Activated effector memory CD4-positive, alpha-beta T cell treated with Interleukin-2 at 50 U/mL for 16 hours (primary cell): ENCODE data around the gene JARID2.
"Not testable (repeated sequence)": the region's sequence is repeated elsewhere in the genome, so short reads cannot be mapped to it uniquely, and the experiment has no call there.

ENCODE experiments used
- DNase-seq: peaks from one replicate; pipeline ENCODE4 v3.0.0-alpha.2; 2020

The JARID2 gene

DNA sequence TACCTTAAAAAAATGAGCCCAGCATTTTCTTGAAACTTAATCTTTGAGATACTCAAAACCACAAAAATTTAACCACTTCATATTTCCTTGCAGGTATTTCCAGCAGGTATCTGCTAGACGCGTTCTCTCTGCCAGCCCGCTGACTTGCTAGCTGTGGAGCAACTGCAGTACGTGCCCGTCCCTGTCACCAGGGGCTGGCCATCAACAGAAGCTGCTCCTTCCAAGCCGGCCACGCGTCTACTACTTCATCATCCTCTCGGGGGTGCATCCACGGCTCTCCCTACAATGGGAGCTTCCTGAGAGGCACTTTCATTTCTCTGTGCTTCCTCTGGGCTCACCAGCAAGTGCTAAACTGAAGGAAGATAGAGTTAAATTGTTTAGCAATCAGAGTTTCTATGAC lies 284.5 kb downstream of the JARID2 start:
- DNase-seq = no peak

- no peak for DNase-seq
Observed at GRCh38 chr6:15531973-15532372, 286.1 kb downstream of the JARID2 start.

DNA sequence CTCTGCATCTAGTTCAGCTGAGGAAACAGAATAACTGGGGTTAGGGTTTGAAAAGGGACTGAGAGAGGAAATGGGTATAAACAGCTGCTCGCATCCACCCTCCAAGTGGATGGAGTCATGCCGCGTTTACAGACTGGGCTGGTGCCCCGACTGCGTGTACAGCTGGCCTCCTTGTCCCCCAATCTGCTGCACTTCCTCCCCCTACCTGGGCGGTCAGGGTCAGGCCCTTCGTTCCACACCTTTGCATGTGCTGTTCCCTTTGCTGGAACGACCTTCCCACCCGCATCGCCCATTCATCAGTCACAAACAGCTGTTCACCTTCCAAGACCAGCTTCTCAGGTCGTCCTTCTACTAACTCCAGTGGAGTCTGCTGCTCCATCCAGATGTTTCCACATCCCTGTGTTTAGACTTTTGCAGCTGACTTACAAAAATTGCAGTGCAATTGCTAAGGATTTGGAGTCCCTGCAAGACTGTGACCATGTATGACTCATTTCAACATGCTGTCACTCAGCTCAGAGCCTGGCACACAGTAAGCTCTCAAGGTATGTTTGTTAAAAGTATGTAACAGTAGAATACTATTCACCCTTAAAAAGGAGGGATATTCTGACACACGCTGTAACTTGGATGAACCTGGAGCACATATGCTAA lies 287.6 kb downstream of the JARID2 start:
- no peak for DNase-seq

GRCh38 chr6:15534974-15535373 lies 289.1 kb downstream of the JARID2 start:
- DNase-seq = no peak

- no peak for DNase-seq
Observed at GRCh38 chr6:15535495-15536197, 289.8 kb downstream of the JARID2 start.

DNA sequence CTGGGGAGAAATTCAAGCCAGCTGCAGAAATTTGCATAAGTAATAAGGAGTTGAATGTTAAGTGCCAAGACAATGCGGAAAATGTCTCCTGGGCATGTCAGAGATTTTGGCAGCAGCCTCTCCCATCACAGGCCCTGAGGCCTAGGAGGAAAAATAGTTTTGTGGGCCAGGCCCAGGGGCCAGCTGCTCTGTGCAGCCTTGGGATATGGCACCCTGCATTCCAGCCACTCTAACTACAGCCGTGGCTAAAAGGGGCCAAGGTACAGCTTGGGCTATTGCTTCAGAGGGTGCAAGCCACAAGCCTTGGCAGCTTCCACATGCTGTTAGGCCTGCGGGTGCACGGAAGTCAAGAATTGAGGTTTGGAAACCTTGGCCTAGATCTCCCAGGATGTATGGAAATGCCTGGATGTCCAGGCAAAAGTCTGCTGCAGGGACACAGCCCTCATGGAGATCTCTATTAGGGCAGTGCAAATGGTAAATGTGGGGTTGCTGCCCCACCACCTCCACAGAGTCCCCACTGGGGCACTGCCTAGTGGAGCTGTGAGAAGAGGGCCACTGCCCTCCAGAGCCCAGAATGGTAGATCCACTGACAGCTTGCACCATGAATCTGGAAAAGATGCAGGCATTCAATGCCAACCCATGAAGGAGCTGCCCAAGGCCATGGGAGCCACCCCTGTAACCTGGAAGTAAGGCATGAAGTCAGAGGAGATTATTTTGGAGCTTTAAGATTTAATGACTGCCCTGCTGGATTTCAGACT lies 290.5 kb downstream of the JARID2 start:
- DNase-seq = no peak

- no peak for DNase-seq
Observed at GRCh38 chr6:15538106-15538505, 292.2 kb downstream of the JARID2 start.

DNA sequence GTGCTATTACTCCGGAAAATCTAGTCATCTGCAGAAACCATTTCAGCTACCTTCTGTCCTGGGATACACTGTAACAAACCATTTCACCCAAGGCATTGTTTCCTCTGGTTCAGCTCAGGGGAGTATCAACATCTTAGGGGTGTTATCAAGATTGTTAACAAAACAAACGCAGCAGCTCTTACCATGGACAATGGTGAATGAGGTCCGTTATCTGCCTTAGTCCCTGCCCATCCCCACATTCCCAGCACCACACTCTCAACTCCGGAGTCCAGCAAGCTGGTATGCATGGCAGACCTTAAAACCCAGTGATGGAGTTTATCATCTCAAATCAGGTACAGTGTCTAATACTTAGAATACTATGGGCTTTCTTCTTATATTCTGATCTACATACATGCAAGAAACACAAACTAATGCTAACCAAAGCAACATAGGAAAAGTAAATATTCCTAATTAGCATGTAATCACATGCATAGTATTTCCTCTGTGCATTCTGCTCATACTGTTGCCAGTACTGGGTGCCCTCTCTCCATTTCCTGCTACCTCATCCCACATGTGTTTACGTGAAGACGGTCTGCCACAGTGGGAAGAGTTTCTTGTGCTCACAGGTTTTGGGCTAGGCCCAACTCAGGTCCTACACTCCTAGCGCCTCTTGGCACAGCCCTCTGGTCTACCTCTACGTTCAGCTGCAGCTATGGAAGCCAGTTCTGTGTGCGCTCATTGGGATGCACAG lies 293.1 kb downstream of the JARID2 start:
- DNase-seq = no peak

DNA sequence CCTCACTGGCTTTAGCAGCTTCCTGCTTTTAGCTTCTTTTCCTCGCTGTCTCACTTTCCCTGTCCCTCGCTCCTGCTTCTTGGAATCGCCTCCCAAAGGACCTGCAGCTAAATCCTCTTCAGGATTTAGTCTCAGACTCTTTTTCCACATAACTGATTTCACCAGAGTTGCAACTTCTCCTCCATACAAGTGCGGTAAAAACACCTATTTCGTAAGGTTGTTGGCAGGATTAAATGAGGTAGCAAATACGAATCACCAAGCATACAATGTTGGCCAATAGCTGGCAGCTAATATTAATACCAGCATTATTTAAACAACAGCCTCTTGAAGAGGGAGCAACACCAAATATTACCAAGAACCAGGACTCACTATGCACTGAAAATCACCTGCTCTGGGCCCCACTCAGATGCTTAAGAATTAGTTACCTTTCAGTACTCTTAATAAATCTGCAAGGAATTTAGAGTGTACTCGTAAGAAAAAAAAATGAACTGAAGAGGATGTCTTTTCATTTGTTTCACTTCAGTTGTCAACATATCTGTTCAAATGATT lies 293.9 kb downstream of the JARID2 start:
- DNase-seq = no peak

- DNase-seq = not testable (repeated sequence)
Observed at GRCh38 chr6:15543332-15543917, 297.6 kb downstream of the JARID2 start.

DNA sequence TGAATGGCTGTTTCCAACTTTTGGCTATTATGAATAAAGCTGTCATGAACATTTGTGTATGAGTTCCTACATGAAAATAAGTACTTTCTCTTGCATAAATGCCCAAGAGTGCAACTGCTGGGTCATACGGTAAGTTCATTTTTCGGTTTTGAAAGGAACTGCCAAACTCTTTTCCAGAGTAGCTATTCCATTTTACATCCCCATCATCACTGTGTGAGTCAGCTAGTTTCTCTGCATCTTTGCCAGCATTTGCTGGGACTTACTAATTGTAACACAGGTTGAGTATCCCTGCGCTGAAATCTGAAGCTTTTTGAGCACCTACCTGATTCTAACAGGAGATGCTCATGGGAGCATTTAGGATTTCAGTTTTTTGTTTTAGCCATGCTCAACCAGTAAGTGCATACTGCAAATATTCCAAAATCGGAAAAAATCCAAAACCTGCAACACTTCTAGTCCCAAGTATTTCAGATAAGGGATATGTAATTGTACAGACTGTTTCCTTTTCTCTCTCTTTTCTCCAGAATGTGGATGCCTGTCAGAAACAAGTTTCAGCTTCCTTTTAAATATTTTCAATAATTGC lies 298.5 kb downstream of the JARID2 start:
- DNase-seq = no peak

DNA sequence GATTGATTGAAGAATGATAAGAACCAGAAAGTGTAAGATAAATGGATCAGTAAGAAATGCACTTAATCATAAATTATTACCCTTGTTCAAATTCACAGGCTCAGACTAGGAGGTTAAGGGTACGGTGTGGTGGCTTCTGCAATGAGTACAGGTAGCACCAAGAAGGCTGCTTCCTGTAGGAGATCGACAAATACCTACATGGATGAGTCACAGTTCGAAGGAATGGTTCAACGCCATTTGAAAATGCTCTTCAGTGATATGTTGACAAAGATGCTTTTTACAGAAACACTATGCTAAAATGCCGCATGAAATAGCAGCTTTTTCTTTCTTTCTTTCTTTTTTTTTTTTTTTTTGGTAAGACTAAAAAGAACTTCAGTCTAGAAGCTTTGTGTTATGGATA lies 300.7 kb downstream of the JARID2 start:
- no peak for DNase-seq

DNA sequence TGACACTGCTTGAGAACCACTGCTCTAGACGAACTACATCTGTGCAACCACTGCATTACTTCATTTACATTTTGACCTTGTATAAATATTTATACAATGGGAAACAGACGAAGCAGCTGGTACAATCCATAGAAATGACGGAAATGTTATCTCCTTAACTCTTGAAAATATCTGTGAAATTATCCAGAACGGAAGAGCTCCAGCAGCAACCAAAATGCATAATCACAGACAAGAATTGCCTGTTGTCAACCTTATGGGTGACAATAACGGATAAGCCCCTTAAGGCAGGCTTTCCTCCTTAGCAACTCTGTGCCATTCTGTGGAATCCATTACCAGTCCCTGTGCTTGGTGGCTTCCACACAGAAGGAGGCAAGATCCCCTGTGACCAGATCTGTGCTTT lies 301.5 kb downstream of the JARID2 start:
- no peak for DNase-seq

- no peak for DNase-seq
Observed at GRCh38 chr6:15549371-15549770, 303.5 kb downstream of the JARID2 start.

DNA sequence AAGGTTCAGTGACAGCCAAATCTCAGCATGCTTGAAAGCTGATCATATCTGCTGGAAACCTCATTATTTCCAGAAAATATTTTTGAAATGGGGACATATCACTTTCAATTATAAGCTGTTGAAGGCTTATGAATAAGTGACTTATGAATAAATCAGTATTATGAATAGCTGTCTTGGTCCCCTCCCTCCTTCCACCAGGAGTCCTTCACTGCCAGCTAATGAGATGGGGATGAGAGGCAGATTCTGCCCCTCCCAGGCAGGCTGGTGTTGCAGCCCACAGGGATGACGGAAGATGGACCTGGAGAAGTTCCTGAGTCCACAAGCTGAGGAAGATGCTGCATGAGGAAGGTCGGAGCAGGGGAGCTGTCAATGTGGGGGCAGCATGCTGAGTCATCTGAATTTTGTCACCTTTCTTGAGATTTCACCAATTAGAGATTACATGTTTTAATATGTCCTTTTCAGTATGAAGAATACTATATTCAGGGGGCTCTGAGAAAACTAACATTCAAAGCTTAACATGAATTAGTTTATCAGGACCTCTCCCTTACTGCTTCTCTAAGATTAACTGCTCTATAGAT lies 304.8 kb downstream of the JARID2 start:
- DNase-seq = no peak

DNA sequence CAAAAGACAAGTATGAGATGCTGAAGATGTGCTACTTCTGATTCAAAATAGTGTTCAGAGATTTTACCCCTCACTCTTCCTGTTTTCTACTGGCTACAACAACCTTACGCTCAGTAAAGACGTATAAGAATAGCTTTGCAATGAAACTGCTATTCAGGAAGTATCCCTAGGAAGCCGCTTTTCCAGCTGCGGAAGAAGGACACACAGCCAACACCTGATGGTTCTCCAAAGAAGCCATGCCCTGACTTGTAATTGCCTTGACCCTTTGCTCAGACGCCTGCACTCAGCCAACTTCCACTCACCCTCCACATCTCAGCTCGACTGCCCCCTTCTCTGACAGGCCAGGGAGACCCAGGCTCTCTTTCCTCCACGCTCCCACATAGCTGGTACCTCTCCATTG lies 305.4 kb downstream of the JARID2 start:
- no peak for DNase-seq

GRCh38 chr6:15551798-15552197 lies 305.9 kb downstream of the JARID2 start:
- no peak for DNase-seq

DNA sequence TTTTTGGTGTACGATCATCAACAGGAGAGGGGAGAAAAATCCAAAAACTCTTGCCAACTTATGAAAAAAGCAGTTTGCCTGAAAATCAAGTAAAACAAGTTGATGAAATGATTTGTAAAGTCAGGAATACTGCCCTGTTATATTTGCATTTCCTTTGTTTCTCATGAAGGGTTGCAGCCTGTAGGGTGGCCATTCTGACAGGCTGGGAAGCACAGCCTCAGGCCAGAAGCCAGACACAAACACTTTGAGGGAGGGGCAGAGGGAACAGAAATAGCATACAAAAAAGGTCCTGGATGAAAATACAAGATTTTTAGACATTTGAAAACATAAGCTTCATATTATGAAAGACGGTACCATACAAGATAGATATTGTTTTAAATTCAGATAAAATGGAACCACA lies 307.2 kb downstream of the JARID2 start:
- DNase-seq = no peak

- no peak for DNase-seq
Observed at GRCh38 chr6:15553736-15554294, 307.9 kb downstream of the JARID2 start.

DNA sequence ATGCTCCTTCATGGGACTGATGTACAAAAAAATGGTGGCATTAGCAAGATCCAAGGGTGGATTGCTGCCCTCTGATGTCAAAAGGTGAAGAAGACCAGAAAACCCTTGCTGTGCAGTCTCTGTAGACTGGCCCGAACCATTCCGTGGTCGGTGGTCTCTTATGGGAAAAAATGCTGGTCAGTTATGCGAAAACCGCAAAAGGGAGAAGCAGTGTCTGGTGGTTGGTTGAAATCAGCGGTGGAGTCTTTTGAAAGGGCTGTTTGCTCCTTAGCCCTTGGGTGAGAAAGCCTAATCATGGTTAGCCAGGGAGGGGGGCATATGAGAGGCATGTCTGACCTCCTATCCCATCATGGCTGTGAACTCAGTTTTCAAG lies 308.8 kb downstream of the JARID2 start:
- DNase-seq = no peak
